Measurements from ENCODE around the gene ARHGAP44. TPM values are rescaled to one million over a fixed set of nuclear protein-coding genes. Genes with fewer than 3 reads are reported as not detected.

ARHGAP44 gene
- total and polyA plus RNA-seq, 2 experiments from 2014 or later: 4.6 to 5.4 TPM

DNA sequence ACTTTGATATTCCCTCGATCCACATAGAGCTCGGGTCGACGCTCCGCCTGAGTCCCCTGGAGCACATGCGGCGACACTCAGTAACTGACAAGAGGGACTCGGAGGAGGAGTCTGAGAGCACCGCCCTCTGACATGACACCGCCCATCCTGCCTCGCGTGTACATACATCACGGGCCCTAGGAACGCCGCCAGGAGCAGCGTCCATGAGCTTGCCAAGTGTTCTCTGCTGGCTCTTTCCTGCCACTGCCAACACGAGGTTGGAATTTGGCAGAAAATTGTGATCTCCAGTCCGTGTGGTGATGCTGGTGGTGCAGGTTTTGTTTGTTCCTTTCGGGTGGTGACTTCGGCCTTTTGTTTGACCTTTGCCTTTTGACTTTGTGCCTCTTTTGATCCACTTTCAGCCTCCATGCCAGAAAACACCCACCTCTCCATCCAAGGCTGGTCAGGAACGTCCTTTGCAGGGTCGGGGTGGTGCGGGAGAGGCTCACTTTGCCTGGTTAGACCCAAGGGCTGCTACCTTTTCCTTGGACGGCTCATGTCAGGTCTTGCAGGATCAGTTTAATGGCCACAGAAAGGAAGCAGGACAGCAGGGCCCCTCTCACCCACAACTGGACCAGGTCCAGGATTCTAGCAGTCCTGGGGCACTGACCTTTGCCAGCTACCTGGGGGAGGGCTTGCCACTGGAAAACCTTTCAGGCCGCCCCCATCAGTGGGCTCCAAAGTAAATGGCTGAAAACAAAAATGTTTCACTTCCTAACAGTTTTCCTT is 200.9 kb downstream of the ARHGAP44 start:
- Histone ChIP-seq H3K9me3 (ENCODE audit: low read depth) (no peaks in the 10 kb centered on the region), H3K27me3 (no peaks in the 10 kb centered on the region), H3K4me2 (no peak overlapping the region), H2AFZ (no peak overlapping the region), H3K36me3 (replicated peaks; ENCODE audit: insufficient read depth, low read depth) (no peaks in the 10 kb centered on the region), H4K20me1 (ENCODE audit: insufficient read depth, poor library complexity, severe bottlenecking) (no peaks in the 10 kb centered on the region), H3K9me2 (replicated peaks; ENCODE audit: insufficient read depth) (no peaks in the 10 kb centered on the region), H3K27ac (no peak overlapping the region), H3K79me2 (no peaks in the 10 kb centered on the region), H3K4me3 (no peak overlapping the region), H3K4me1 (ENCODE audit: insufficient read depth) (no peaks in the 10 kb centered on the region)
- 95% methylated on average over 25 of the region's 25 CpGs for WGBS (ENCODE audit: low lambda C conversion rate, missing lambda C conversion rate)
- no peak for DNase-seq (ENCODE audit: low spot score)
- TF ChIP-seq EZH2 (IDR thresholded peaks at IDR 0.05; ENCODE audit: borderline replicate concordance): no peak
- TF ChIP-seq EZH2phosphoT487 (IDR thresholded peaks at IDR 0.05; ENCODE audit: low read depth, severe bottlenecking, unreplicated experiment): no peak
- TF ChIP-seq, protein P1, sequence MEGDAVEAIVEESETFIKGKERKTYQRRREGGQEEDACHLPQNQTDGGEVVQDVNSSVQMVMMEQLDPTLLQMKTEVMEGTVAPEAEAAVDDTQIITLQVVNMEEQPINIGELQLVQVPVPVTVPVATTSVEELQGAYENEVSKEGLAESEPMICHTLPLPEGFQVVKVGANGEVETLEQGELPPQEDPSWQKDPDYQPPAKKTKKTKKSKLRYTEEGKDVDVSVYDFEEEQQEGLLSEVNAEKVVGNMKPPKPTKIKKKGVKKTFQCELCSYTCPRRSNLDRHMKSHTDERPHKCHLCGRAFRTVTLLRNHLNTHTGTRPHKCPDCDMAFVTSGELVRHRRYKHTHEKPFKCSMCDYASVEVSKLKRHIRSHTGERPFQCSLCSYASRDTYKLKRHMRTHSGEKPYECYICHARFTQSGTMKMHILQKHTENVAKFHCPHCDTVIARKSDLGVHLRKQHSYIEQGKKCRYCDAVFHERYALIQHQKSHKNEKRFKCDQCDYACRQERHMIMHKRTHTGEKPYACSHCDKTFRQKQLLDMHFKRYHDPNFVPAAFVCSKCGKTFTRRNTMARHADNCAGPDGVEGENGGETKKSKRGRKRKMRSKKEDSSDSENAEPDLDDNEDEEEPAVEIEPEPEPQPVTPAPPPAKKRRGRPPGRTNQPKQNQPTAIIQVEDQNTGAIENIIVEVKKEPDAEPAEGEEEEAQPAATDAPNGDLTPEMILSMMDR (IDR thresholded peaks at IDR 0.05; ENCODE audit: poor library complexity): no peak

DNA sequence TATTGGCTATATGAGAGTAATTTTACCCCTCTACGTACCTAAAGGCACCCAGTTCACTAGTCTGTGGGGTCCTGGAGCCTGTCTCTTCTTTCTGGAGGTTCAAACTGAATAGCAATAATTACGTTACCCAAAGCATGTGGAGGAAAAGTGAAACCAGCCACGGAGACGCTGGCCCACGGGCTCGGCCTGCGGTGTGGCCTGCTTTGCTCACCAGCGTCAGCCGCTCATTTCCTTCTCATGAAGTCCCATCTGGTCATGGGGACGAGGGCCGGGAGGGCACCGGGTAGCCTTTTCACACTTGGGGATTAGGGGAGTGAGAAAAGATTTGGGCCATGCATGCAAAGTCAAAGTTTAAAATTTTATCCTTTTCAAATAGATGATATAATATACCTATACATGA is 201.6 kb downstream of the ARHGAP44 start:
- Histone ChIP-seq H2AFZ (no peak overlapping the region), H3K4me3 (no peak overlapping the region), H3K4me2 (no peak overlapping the region), H3K27ac (no peak overlapping the region), H4K20me1 (ENCODE audit: insufficient read depth, poor library complexity, severe bottlenecking) (no peaks in the 10 kb centered on the region), H3K9me2 (replicated peaks; ENCODE audit: insufficient read depth) (no peaks in the 10 kb centered on the region), H3K9me3 (ENCODE audit: low read depth) (no peaks in the 10 kb centered on the region), H3K36me3 (replicated peaks; ENCODE audit: insufficient read depth, low read depth) (no peaks in the 10 kb centered on the region), H3K4me1 (ENCODE audit: insufficient read depth) (no peaks in the 10 kb centered on the region), H3K27me3 (no peaks in the 10 kb centered on the region), H3K79me2 (no peaks in the 10 kb centered on the region)
- WGBS (ENCODE audit: low lambda C conversion rate, missing lambda C conversion rate): 92% methylated on average over 12 of the region's 12 CpGs
- no peak for DNase-seq (ENCODE audit: low spot score)
- no peak for TF ChIP-seq EZH2 (IDR thresholded peaks at IDR 0.05; ENCODE audit: borderline replicate concordance)

DNA sequence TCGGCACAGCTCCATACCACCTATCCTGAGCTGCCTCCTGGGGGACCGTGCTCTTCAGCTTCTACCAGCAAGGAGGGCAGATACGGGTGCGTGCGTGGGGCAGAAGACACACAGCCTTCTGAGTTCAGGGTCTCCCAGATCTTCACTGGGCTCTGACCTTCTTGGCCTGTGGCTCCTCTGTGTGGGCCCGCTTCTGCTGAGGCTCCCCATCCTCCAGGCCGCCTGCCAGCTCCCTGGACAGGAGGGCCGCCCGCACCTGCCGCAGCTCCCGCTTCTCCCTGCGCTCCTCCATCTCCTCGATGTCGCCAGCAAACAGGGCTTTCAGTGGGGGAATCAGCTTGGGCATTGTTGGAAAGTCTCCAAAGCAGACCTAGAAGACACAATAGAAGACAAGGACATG is 203.4 kb downstream of the ARHGAP44 start:
- DNase-seq (ENCODE audit: low spot score): no peak
- WGBS (ENCODE audit: low lambda C conversion rate, missing lambda C conversion rate): 97% methylated on average over 14 of the region's 14 CpGs
- Histone ChIP-seq H4K20me1 (ENCODE audit: insufficient read depth, poor library complexity, severe bottlenecking) (no peaks in the 10 kb centered on the region), H3K9me2 (replicated peaks; ENCODE audit: insufficient read depth) (no peaks in the 10 kb centered on the region), H3K27ac (no peak overlapping the region), H3K36me3 (replicated peaks; ENCODE audit: insufficient read depth, low read depth) (no peaks in the 10 kb centered on the region), H3K4me1 (ENCODE audit: insufficient read depth) (no peaks in the 10 kb centered on the region), H2AFZ (no peak overlapping the region), H3K27me3 (no peaks in the 10 kb centered on the region), H3K4me2 (no peak overlapping the region), H3K79me2 (no peaks in the 10 kb centered on the region), H3K4me3 (no peak overlapping the region), H3K9me3 (ENCODE audit: low read depth) (no peaks in the 10 kb centered on the region)
- TF ChIP-seq, protein P1 (IDR thresholded peaks at IDR 0.05; ENCODE audit: poor library complexity): no peak
- TF ChIP-seq EZH2 (IDR thresholded peaks at IDR 0.05; ENCODE audit: borderline replicate concordance): no peak

- H4K20me1 ChIP-seq (ENCODE audit: insufficient read depth, poor library complexity, severe bottlenecking): no peaks in the 10 kb centered on the region
- no peaks in the 10 kb centered on the region for H3K9me2 ChIP-seq (replicated peaks; ENCODE audit: insufficient read depth)
- H3K9me3 ChIP-seq (ENCODE audit: low read depth): no peaks in the 10 kb centered on the region
- no peaks in the 10 kb centered on the region for H3K27me3 ChIP-seq
- DNase-seq (ENCODE audit: low spot score): no peak
- no peak overlapping the region for H3K4me2 ChIP-seq
- no peaks in the 10 kb centered on the region for H3K4me1 ChIP-seq (ENCODE audit: insufficient read depth)
- no peak overlapping the region for H3K4me3 ChIP-seq
- no peak overlapping the region for H2AFZ ChIP-seq
- WGBS (ENCODE audit: low lambda C conversion rate, missing lambda C conversion rate): 97% methylated on average over 14 of the region's 14 CpGs
- TF ChIP-seq, protein P1 (IDR thresholded peaks at IDR 0.05; ENCODE audit: poor library complexity): no peak
- no peak for TF ChIP-seq EZH2 (IDR thresholded peaks at IDR 0.05; ENCODE audit: borderline replicate concordance)
- no peak for TF ChIP-seq EZH2phosphoT487 (IDR thresholded peaks at IDR 0.05; ENCODE audit: low read depth, severe bottlenecking, unreplicated experiment)
- no peaks in the 10 kb centered on the region for H3K36me3 ChIP-seq (replicated peaks; ENCODE audit: insufficient read depth, low read depth)
- H3K79me2 ChIP-seq: no peaks in the 10 kb centered on the region
- H3K27ac ChIP-seq: no peak overlapping the region
These were observed 204.3 kb downstream of the ARHGAP44 start for GRCh38 chr17:12993631-12994030.
